BLaER1 treated with 17β-estradiol and CSF1 and Interleukin-3, amounts not matched to agents 10 nM and 100 nM (cell line): ENCODE data around the gene KCNK6.

Source experiments
- H3K27ac ChIP-seq, 11 experiments: shearing (Covaris generic); formaldehyde crosslinking; 2 replicates each; pipeline ENCODE4 v1.8.1; 2022
- H3K27me3 ChIP-seq, 11 experiments: shearing (Covaris generic); formaldehyde crosslinking; 2 replicates each; pipeline ENCODE4 v1.8.1; 2022
- H3K36me3 ChIP-seq, 11 experiments: shearing (Covaris generic); formaldehyde crosslinking; 2 replicates each; pipeline ENCODE4 v1.8.1; 2022
- H3K4me1 ChIP-seq, 10 experiments: shearing (Covaris generic); formaldehyde crosslinking; 2 replicates each; pipeline ENCODE4 v1.8.1; 2022
- H3K4me2 ChIP-seq, 11 experiments: shearing (Covaris generic); formaldehyde crosslinking; 2 replicates each; pipeline ENCODE4 v1.8.1; 2022
- H3K4me3 ChIP-seq, 10 experiments: shearing (Covaris generic); formaldehyde crosslinking; 2 replicates each; pipeline ENCODE4 v1.8.1; 2022
- H3K9ac ChIP-seq, 11 experiments: shearing (Covaris generic); formaldehyde crosslinking; 2 replicates each; pipeline ENCODE4 v1.8.1; 2022
- H3K9me3 ChIP-seq, 11 experiments: shearing (Covaris generic); formaldehyde crosslinking; replicated peaks in 1 of 11; 2 replicates each; pipeline ENCODE4 v1.8.1; 2022
- H4K20me1 ChIP-seq, 11 experiments: shearing (Covaris generic); formaldehyde crosslinking; 2 replicates each; pipeline ENCODE4 v1.8.1; 2022
- Cebpa-rat ChIP-seq, 11 experiments: shearing (Covaris generic); IDR thresholded peaks; 2 replicates each; pipeline ENCODE4 v1.8.1; 2022

KCNK6 gene

DNA sequence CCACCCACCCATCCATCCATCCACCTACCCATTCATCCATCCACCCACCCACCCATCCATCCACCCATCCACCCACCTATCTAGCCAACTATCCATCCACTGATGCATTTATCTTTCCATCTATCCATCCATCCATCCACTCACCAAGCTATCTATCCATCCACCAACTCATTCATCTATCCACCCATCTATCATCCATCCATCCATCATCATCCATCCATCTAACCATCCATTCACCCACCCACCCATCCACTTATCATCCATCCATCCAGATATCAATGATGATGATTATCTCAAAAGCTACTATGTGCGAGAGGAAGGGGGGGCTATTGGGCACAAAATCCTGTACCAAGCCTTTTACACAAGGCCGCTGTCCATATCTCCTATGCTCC, 9.4 kb upstream of the KCNK6 start:
- Histone ChIP-seq H4K20me1 (peaks cover 0 to 51% (median 13%) of the 10 kb centered on the region in 11 experiments; a peak in 9 of 22 replicates), H3K27ac (no peak overlapping the region), H3K4me1 (peaks cover 9 to 47% (median 32%) of the 10 kb centered on the region in 10 experiments), H3K9me3 (no peaks in the 10 kb centered on the region), H3K9ac (no peak overlapping the region), H3K4me2 (no peak overlapping the region), H3K36me3 (peaks cover 29 to 56% (median 46%) of the 10 kb centered on the region in 11 experiments), H3K4me3 (no peak overlapping the region), H3K27me3 (no peaks in the 10 kb centered on the region)
- TF ChIP-seq Cebpa-rat (IDR thresholded peaks at IDR 0.05), result no peak

DNA sequence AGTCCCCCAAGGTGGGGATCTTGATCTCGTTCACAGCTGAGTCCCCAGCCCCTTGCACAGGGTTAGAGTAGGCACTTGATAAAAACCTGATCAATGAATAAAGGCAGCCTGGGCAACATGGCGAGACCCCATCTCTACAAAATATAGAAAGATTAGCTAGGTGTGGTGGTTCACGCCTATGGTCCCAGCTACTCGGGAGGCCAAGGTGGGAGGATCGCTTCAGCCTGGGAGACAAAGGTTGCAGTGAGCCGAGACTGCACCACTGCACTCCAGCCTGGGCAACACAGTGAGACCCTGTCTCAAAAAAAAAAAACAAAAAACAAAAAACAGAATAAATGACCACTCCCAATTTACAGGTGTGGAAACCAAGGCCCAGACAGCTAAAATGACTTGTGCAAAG, 8.7 kb upstream of the KCNK6 start:
- Histone ChIP-seq H3K9me3 (no peaks in the 10 kb centered on the region), H3K4me1 (peaks cover 11 to 47% (median 33%) of the 10 kb centered on the region in 10 experiments), H3K9ac (no peak overlapping the region), H3K4me3 (no peak overlapping the region), H3K27ac (no peak overlapping the region), H3K36me3 (peaks cover 22 to 49% (median 39%) of the 10 kb centered on the region in 11 experiments), H4K20me1 (peaks cover 0 to 51% (median 13%) of the 10 kb centered on the region in 11 experiments; a peak in 9 of 22 replicates), H3K4me2 (no peak overlapping the region), H3K27me3 (no peaks in the 10 kb centered on the region)
- TF ChIP-seq Cebpa-rat (IDR thresholded peaks at IDR 0.05), result no peak

GRCh38 chr19:38315657-38316476, 3.8 kb upstream of the KCNK6 start, which contains the start of gene YIF1B:
Gene YIF1B (minus strand): TSS chr19:38315947. CDS start chr19:38315917, 30 bp downstream.
- H3K4me2 ChIP-seq, result peak within 1 kb of the TSS; percentile 92 to 99 (median 97)
- no peak for TF ChIP-seq Cebpa-rat (IDR thresholded peaks at IDR 0.05)
- peaks cover 0 to 8% (median 2%) of the 10 kb centered on the region in 11 experiments; a peak in 5 of 22 replicates for H3K36me3 ChIP-seq
- H3K4me3 ChIP-seq, result peak within 1 kb of the TSS; percentile 61 to 87 (median 74)
- no peaks in the 10 kb centered on the region for H3K9me3 ChIP-seq
- peaks cover 54 to 76% (median 73%) of the 10 kb centered on the region in 10 experiments for H3K4me1 ChIP-seq
- H3K27me3 ChIP-seq, result no peaks in the 10 kb centered on the region
- H4K20me1 ChIP-seq, result peaks cover 0 to 27% (median 9%) of the 10 kb centered on the region in 11 experiments; a peak in 8 of 22 replicates
- peak within 1 kb of the TSS; percentile 64 to 84 (median 75); a peak in 21 of 22 replicates for H3K27ac ChIP-seq
- peak within 1 kb of the TSS; percentile 69 to 88 (median 83) for H3K9ac ChIP-seq

- Histone ChIP-seq H3K4me1 (peaks cover 61 to 83% (median 80%) of the 10 kb centered on the region in 10 experiments), H3K4me2 (peak overlapping the region; percentile 87 to 98 (median 93)), H3K9me3 (no peaks in the 10 kb centered on the region), H3K9ac (peak overlapping the region; percentile 58 to 76 (median 70); a peak in 21 of 22 replicates), H3K27ac (peak overlapping the region; percentile 59 to 84 (median 75); a peak in 21 of 22 replicates), H3K36me3 (peaks cover 0 to 1% (median 0%) of the 10 kb centered on the region in 11 experiments; a peak in 1 of 22 replicates), H3K27me3 (no peaks in the 10 kb centered on the region), H4K20me1 (peaks cover 0 to 26% (median 9%) of the 10 kb centered on the region in 11 experiments; a peak in 8 of 22 replicates), H3K4me3 (peak overlapping the region; percentile 51 to 67 (median 57))
- no peak for TF ChIP-seq Cebpa-rat (IDR thresholded peaks at IDR 0.05)
Observed at GRCh38 chr19:38316477-38317067, 3.1 kb upstream of the KCNK6 start.

GRCh38 chr19:38317104-38317612, 2.5 kb upstream of the KCNK6 start:
- peak overlapping the region; percentile 56 to 84 (median 75); a peak in 21 of 22 replicates for H3K27ac ChIP-seq
- peaks cover 67 to 87% (median 84%) of the 10 kb centered on the region in 10 experiments for H3K4me1 ChIP-seq
- peak overlapping the region; percentile 51 to 67 (median 57) for H3K4me3 ChIP-seq
- no peaks in the 10 kb centered on the region for H3K9me3 ChIP-seq
- H4K20me1 ChIP-seq, result peaks cover 0 to 26% (median 6%) of the 10 kb centered on the region in 11 experiments; a peak in 8 of 22 replicates
- H3K9ac ChIP-seq, result peak overlapping the region; percentile 57 to 76 (median 70); a peak in 21 of 22 replicates
- peak overlapping the region; percentile 87 to 98 (median 93) for H3K4me2 ChIP-seq
- H3K27me3 ChIP-seq, result no peaks in the 10 kb centered on the region
- no peaks in the 10 kb centered on the region for H3K36me3 ChIP-seq
- no peak for TF ChIP-seq Cebpa-rat (IDR thresholded peaks at IDR 0.05)

DNA sequence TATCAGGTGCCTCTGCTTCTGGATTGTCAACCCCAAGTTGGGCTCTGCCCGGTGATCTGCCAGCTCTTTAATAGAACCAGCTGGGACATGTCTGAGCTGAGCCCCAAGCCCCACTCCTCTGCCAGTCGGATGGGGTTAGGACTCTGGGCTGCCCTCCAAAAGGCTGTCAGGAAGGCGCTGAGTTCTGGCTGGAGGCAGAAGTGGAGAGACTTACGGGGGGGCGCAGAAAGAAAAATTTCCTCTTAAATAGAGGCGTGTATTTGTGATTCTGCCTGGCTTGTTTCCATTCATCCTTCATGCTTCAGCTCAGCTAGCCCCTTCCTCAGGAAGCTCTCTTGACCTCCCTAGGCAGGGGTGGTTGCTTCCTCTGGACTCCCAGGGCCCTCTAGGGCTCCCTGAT, 985 bp upstream of the KCNK6 start:
- Histone ChIP-seq H3K27ac (peak overlapping the region in 5 of 11 experiments; percentile 75 to 80 (median 78); a peak in 9 of 22 replicates), H3K9me3 (no peaks in the 10 kb centered on the region), H3K36me3 (peaks cover 0 to 10% (median 6%) of the 10 kb centered on the region in 11 experiments; a peak in 9 of 22 replicates), H3K4me2 (peak overlapping the region; percentile 87 to 98 (median 93)), H3K4me1 (peaks cover 67 to 86% (median 76%) of the 10 kb centered on the region in 10 experiments), H3K27me3 (no peaks in the 10 kb centered on the region), H3K9ac (peak overlapping the region in 7 of 11 experiments; percentile 73 to 87 (median 83); a peak in 10 of 22 replicates), H4K20me1 (peaks cover 0 to 30% (median 7%) of the 10 kb centered on the region in 11 experiments; a peak in 10 of 22 replicates), H3K4me3 (peak overlapping the region in 6 of 10 experiments; percentile 69 to 85 (median 77); a peak in 8 of 20 replicates)
- no peak for TF ChIP-seq Cebpa-rat (IDR thresholded peaks at IDR 0.05)

- peak overlapping the region in 9 of 10 experiments; percentile 71 to 86 (median 78); a peak in 19 of 20 replicates for H3K4me3 ChIP-seq
- H3K27ac ChIP-seq, result peak overlapping the region in 7 of 11 experiments; percentile 3 to 82 (median 24); a peak in 5 of 22 replicates
- H3K9ac ChIP-seq, result peak overlapping the region; percentile 73 to 87 (median 83); a peak in 21 of 22 replicates
- no peak for TF ChIP-seq Cebpa-rat (IDR thresholded peaks at IDR 0.05)
- H3K27me3 ChIP-seq, result no peaks in the 10 kb centered on the region
- H3K36me3 ChIP-seq, result peaks cover 18 to 33% (median 27%) of the 10 kb centered on the region in 11 experiments; a peak in 21 of 22 replicates
- H3K4me1 ChIP-seq, result peaks cover 56 to 70% (median 59%) of the 10 kb centered on the region in 10 experiments
- H3K4me2 ChIP-seq, result peak overlapping the region; percentile 87 to 98 (median 93)
- H3K9me3 ChIP-seq, result no peaks in the 10 kb centered on the region
- peaks cover 0 to 48% (median 8%) of the 10 kb centered on the region in 11 experiments; a peak in 10 of 22 replicates for H4K20me1 ChIP-seq
Observed at GRCh38 chr19:38320969-38321339, 1.3 kb downstream of the KCNK6 start.

DNA sequence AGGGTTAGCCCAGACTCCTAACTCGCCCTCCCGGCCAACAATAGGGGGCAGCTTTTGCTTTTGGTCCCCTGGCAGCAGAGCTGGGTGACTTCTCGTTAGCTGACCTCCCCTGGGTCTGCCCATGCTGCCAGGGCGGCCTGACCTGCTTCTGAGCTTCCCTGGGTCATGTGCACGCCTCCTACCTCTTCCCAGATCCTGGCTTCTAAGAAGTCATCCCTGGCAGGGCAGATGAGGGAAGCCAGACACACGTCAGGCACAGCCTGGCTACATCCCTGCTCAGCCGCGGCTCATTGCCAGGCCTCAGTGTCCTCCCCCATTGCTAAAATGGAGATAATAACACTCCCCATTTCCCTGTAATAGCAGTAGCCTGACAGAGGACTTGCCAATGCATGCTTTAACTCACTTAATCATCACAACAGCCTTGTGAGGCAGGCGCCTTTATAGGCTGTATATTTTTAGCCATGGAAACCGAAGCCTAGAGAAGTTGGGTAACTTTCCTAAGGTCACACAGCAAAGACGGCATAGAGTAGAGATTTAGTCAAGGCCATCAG, 2.1 kb downstream of the KCNK6 start:
- Histone ChIP-seq H3K9ac (peak overlapping the region in 10 of 11 experiments; percentile 73 to 87 (median 84); a peak in 17 of 22 replicates), H3K27ac (peak overlapping the region in 6 of 11 experiments; percentile 3 to 54 (median 21); a peak in 8 of 22 replicates), H3K4me3 (peak overlapping the region in 8 of 10 experiments; percentile 71 to 86 (median 77); a peak in 13 of 20 replicates), H3K9me3 (no peaks in the 10 kb centered on the region), H3K27me3 (no peaks in the 10 kb centered on the region), H4K20me1 (peaks cover 0 to 50% (median 8%) of the 10 kb centered on the region in 11 experiments; a peak in 10 of 22 replicates), H3K4me1 (peaks cover 48 to 63% (median 52%) of the 10 kb centered on the region in 10 experiments), H3K4me2 (peak overlapping the region; percentile 87 to 98 (median 93)), H3K36me3 (peaks cover 25 to 40% (median 34%) of the 10 kb centered on the region in 11 experiments)
- TF ChIP-seq Cebpa-rat (IDR thresholded peaks at IDR 0.05), result no peak
